ENCODE data around the gene OR52E1. TPM values are rescaled to one million over a fixed set of nuclear protein-coding genes. Genes with fewer than 3 reads are reported as not detected.

OR52E1 gene
- total RNA-seq, 1 donor from 2014 or later: not detected

DNA sequence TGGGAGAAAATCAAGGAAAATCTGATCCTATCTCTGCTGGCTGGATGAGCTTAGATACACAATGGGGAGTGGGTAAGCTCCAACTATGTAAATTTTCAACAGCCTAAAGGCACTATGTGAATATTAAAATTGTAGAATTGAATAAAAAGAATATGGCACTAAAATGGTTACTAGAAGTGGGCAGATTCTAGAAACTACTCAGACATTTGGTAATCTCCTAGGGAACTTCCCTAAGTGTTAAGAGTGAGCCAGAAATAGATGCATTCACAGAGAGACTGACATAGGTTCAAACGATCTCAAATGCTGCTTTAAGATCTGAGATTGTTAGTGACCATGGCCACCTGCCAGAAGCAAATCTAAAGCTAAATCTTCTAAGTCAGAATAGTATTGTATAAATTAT, 4.3 kb upstream of the OR52E1 start:
- peaks cover 20% of the 10 kb centered on the region for H3K27me3 Mint-ChIP-seq (ENCODE audit: low read depth)
- H3K27ac Mint-ChIP-seq: no peak overlapping the region
- DNase-seq (ENCODE audit: low spot score in 2 of 2, unreplicated experiment in 2 of 2): no peak
- no peaks in the 10 kb centered on the region for H3K9me3 Mint-ChIP-seq
- no peak overlapping the region for H3K4me3 Mint-ChIP-seq
- no peaks in the 10 kb centered on the region for H3K4me1 Mint-ChIP-seq
- H3K36me3 Mint-ChIP-seq: no peaks in the 10 kb centered on the region
- TF ChIP-seq, protein P1, sequence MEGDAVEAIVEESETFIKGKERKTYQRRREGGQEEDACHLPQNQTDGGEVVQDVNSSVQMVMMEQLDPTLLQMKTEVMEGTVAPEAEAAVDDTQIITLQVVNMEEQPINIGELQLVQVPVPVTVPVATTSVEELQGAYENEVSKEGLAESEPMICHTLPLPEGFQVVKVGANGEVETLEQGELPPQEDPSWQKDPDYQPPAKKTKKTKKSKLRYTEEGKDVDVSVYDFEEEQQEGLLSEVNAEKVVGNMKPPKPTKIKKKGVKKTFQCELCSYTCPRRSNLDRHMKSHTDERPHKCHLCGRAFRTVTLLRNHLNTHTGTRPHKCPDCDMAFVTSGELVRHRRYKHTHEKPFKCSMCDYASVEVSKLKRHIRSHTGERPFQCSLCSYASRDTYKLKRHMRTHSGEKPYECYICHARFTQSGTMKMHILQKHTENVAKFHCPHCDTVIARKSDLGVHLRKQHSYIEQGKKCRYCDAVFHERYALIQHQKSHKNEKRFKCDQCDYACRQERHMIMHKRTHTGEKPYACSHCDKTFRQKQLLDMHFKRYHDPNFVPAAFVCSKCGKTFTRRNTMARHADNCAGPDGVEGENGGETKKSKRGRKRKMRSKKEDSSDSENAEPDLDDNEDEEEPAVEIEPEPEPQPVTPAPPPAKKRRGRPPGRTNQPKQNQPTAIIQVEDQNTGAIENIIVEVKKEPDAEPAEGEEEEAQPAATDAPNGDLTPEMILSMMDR (IDR thresholded peaks at IDR 0.05; ENCODE audit: unreplicated experiment): no peak

DNA sequence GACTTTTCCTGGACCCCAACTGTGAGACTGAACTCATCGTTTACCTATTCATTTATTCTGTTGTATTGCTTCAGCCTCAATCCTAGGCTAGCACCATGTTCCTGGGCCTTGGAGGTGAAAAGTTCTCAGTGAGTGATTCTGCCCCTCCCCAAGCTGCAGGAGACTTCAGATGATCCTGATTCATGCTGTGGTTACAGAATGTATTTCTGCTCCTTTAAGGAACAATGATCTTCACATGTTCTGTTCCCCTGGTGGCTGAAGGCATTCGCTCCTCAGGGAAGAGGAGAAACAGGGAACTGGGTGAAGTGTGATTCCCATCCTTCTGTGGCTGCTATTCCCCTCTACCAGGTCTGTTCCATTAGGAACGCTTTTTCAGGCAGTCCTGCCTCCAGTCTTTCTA, 2.4 kb downstream of the OR52E1 start:
- no peaks in the 10 kb centered on the region for H3K36me3 Mint-ChIP-seq
- no peak overlapping the region for H3K27ac Mint-ChIP-seq
- TF ChIP-seq, protein P1 (IDR thresholded peaks at IDR 0.05; ENCODE audit: unreplicated experiment): no peak
- peaks cover 17% of the 10 kb centered on the region for H3K27me3 Mint-ChIP-seq (ENCODE audit: low read depth)
- no peaks in the 10 kb centered on the region for H3K9me3 Mint-ChIP-seq
- DNase-seq (ENCODE audit: low spot score in 2 of 2, unreplicated experiment in 2 of 2): no peak
- no peaks in the 10 kb centered on the region for H3K4me1 Mint-ChIP-seq
- H3K4me3 Mint-ChIP-seq: no peak overlapping the region

DNA sequence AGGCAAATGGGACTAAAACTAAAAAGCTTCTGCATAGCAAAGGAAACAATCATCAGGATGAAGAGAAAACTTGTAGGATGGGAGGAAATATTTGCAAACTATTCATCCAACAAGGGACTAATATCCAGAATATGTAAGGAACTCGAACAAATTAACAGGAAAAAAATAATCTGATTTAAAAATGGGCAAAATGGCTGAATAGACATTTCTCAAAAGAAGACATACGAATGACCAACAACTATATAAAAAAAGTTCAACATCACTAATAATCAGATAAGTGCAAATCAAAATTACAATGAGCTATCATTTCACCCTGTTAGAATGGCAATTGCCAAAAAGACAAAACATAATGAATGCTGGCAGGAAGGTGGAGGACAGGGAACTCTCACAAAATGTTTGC, 12.0 kb downstream of the OR52E1 start:
- H3K36me3 Mint-ChIP-seq: no peaks in the 10 kb centered on the region
- H3K27ac Mint-ChIP-seq: no peak overlapping the region
- DNase-seq (ENCODE audit: low spot score in 2 of 2, unreplicated experiment in 2 of 2): no peak
- TF ChIP-seq, protein P1 (IDR thresholded peaks at IDR 0.05; ENCODE audit: unreplicated experiment): no peak
- no peaks in the 10 kb centered on the region for H3K4me1 Mint-ChIP-seq
- no peak overlapping the region for H3K4me3 Mint-ChIP-seq
- peaks cover 25% of the 10 kb centered on the region for H3K27me3 Mint-ChIP-seq (ENCODE audit: low read depth)
- H3K9me3 Mint-ChIP-seq: no peaks in the 10 kb centered on the region

DNA sequence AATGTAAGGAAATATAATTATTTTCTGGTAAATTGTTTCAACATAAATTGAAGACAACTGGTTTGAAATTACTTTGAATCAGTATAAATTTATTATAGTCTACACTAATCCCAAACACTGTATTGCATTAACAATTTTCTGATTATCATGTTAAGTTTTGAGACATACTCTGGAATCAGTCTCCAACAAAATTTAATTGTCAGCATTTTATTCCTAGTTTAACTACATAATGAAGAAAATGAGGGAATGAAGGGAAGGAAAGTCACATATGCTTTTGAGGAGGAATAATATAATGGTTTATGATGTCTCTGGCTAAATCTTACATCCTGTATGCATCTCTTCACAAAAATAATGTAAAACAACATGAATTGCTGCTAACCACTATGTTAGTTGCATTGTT, 14.2 kb downstream of the OR52E1 start:
- no peaks in the 10 kb centered on the region for H3K9me3 Mint-ChIP-seq
- TF ChIP-seq, protein P1 (IDR thresholded peaks at IDR 0.05; ENCODE audit: unreplicated experiment): no peak
- H3K27me3 Mint-ChIP-seq (ENCODE audit: low read depth): peaks cover 17% of the 10 kb centered on the region
- no peak overlapping the region for H3K27ac Mint-ChIP-seq
- no peaks in the 10 kb centered on the region for H3K36me3 Mint-ChIP-seq
- H3K4me1 Mint-ChIP-seq: peaks cover 2% of the 10 kb centered on the region
- H3K4me3 Mint-ChIP-seq: no peak overlapping the region
- DNase-seq (ENCODE audit: low spot score in 2 of 2, unreplicated experiment in 2 of 2): no peak

DNA sequence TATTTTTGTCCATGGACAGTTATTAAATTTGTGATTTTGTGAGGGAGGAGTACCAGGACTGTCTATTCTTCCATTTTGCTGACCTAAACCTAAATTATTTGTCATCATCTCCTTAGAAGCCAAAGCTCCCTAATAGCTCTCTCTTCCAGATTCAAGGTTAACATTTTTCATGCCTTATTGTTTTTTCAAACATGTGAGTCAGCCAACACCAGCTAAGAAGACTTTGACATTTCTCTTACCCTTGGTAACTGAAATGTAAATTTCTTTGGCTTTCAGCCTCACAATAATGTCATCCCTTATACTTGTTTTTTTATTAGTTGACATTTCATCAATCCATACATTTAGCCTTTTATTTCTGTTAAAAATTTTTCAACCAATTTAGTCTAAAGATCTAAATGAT, 19.2 kb downstream of the OR52E1 start:
- Mint-ChIP-seq H3K27ac (no peak overlapping the region), H3K4me3 (no peak overlapping the region), H3K4me1 (peaks cover 5% of the 10 kb centered on the region), H3K9me3 (no peaks in the 10 kb centered on the region), H3K27me3 (ENCODE audit: low read depth) (peaks cover 16% of the 10 kb centered on the region), H3K36me3 (no peaks in the 10 kb centered on the region)
- TF ChIP-seq, protein P1 (IDR thresholded peaks at IDR 0.05; ENCODE audit: unreplicated experiment): no peak
- DNase-seq (ENCODE audit: low spot score in 2 of 2, unreplicated experiment in 2 of 2): no peak

DNA sequence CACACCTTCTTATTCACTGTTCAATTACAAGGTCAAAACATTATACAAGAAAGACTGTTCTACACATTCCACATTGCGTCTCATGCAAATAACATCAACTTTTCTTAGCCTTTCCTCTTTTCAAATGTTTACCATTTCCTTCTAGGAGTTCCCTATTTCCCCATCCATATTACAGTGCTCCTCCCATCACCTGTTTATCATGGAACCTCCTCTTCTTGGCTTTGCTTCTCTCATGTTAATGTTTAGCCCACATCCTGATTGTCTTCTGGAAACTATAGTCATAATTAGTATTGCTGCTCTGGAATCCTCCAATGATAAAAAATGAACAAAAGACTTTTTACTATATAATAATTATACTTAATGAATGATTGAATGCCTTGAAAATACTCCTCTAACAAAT, 21.3 kb downstream of the OR52E1 start:
- no peak overlapping the region for H3K4me3 Mint-ChIP-seq
- TF ChIP-seq, protein P1 (IDR thresholded peaks at IDR 0.05; ENCODE audit: unreplicated experiment): no peak
- peaks cover 19% of the 10 kb centered on the region for H3K27me3 Mint-ChIP-seq (ENCODE audit: low read depth)
- no peak overlapping the region for H3K27ac Mint-ChIP-seq
- H3K9me3 Mint-ChIP-seq: no peaks in the 10 kb centered on the region
- no peaks in the 10 kb centered on the region for H3K36me3 Mint-ChIP-seq
- H3K4me1 Mint-ChIP-seq: peaks cover 5% of the 10 kb centered on the region
- DNase-seq (ENCODE audit: low spot score in 2 of 2, unreplicated experiment in 2 of 2): no peak
